Measurements from ENCODE around the gene PAX7. TPM values are rescaled to one million over a fixed set of nuclear protein-coding genes. Genes with fewer than 3 reads are reported as not detected.

Gene PAX7
- total RNA-seq, 1 experiment from 2014 or later = 0.15 TPM

- no peak overlapping the region for H3K9ac ChIP-seq (ENCODE audit: extremely low read depth, insufficient read length, low read length)
- peaks cover 44 to 77% of the 10 kb centered on the region in 2 experiments for H3K4me1 Mint-ChIP-seq
- H2BK12ac ChIP-seq (ENCODE audit: insufficient read length, low read depth, low read length) = no peak overlapping the region
- H3K14ac ChIP-seq (ENCODE audit: insufficient read depth, low read length) = no peak overlapping the region
- no peak overlapping the region for H4K8ac ChIP-seq (replicated peaks; ENCODE audit: insufficient read length, low read depth, low read length)
- no peak overlapping the region for H2BK120ac ChIP-seq (ENCODE audit: low read depth, low read length, poor library complexity, severe bottlenecking)
- no peak overlapping the region for H3K27ac Mint-ChIP-seq
- no peaks in the 10 kb centered on the region for H3K79me1 ChIP-seq (ENCODE audit: insufficient read depth, low read depth, low read length, poor library complexity, severe bottlenecking)
- 0 out of 2 replicates have a peak, but pooled peaks cover 2% of the 10 kb centered on the region for H3K4me1 ChIP-seq (ENCODE audit: insufficient read depth, low read length)
- H3K56ac ChIP-seq (ENCODE audit: insufficient read length, low read depth, low read length) = no peak overlapping the region
- no peak overlapping the region for H2BK20ac ChIP-seq (ENCODE audit: low read depth, low read length, poor library complexity, severe bottlenecking)
- no CpG with 5 or more reads among the region's 48 CpGs for WGBS (ENCODE audit: extremely low coverage, insufficient read length, low lambda C conversion rate)
- H3K9me3 ChIP-seq (ENCODE audit: control insufficient read depth, low read depth, low read length) = no peaks in the 10 kb centered on the region
- no peak for DNase-seq
- H3K27me3 ChIP-seq (ENCODE audit: insufficient read depth, low read length) = peaks cover 89% of the 10 kb centered on the region
- no peak overlapping the region for H2AFZ ChIP-seq (ENCODE audit: low read length)
- peak overlapping the region; percentile 7 for H3K4me2 ChIP-seq (ENCODE audit: insufficient read depth, insufficient read length, low read length)
- H3K27me3 Mint-ChIP-seq (ENCODE audit: low read depth) = peaks cover 100% of the 10 kb centered on the region
- H3K4ac ChIP-seq (ENCODE audit: low read depth, low read length) = no peak overlapping the region
- no peaks in the 10 kb centered on the region; a peak in 1 of 7 replicates for H3K36me3 Mint-ChIP-seq (ENCODE audit: insufficient read depth in 1 of 3, low read depth in 3 of 3)
- no peak for TF ChIP-seq CTCF (conservative IDR thresholded peaks at IDR 0.05)
- peaks cover 24% of the 10 kb centered on the region for H3K23me2 ChIP-seq (ENCODE audit: insufficient read length, low read depth, low read length, poor library complexity, severe bottlenecking)
- H2AK5ac ChIP-seq (ENCODE audit: insufficient read length, low read length) = no peak overlapping the region
- no peak overlapping the region for H2BK5ac ChIP-seq (ENCODE audit: insufficient read length, low read length)
- no peak overlapping the region for H2BK15ac ChIP-seq (ENCODE audit: low read depth, low read length)
- no peak overlapping the region for H3T11ph ChIP-seq (ENCODE audit: low read length)
- H3K23ac ChIP-seq (ENCODE audit: insufficient read length, low read depth, low read length) = no peak overlapping the region
- H4K91ac ChIP-seq (ENCODE audit: insufficient read length, low read depth, low read length) = no peak overlapping the region
- H3K79me2 ChIP-seq (ENCODE audit: insufficient read depth, low read length) = no peaks in the 10 kb centered on the region
- peaks cover 3% of the 10 kb centered on the region for H4K20me1 ChIP-seq (ENCODE audit: control insufficient read depth, insufficient read depth, insufficient read length)
- peaks cover 3 to 8% of the 10 kb centered on the region in 2 experiments; a peak in 3 of 5 replicates for H3K9me3 Mint-ChIP-seq
- peak overlapping the region; percentile 30 to 89; a peak in 4 of 5 replicates for H3K4me3 Mint-ChIP-seq
- H3K27ac ChIP-seq (ENCODE audit: insufficient read length, low read depth, low read length) = no peak overlapping the region
- no peak overlapping the region for H3K18ac ChIP-seq (ENCODE audit: insufficient read length, low read depth, low read length)
- no peak overlapping the region for H4K5ac ChIP-seq (ENCODE audit: insufficient read length, low read depth, low read length)
Measured at GRCh38 chr1:18632783-18633421, 2.3 kb downstream of the PAX7 start.

Measured in H9 (cell line).